Spleen (tissue), 7 donors: Measurements from ENCODE around the gene FAM83G.

Experiments
- POLR2A ChIP-seq, 3 donors: fragments of 450-650 bp; IDR thresholded peaks; one replicate each; pipeline ENCODE4 v1.5.1; 2017; ENCODE audit warnings: antibody characterized with exemption in 3 of 3, mild to moderate bottlenecking in 1 of 3
- POLR2AphosphoS5 ChIP-seq, 3 donors: sonication (generic); formaldehyde crosslinking; IDR thresholded peaks; one replicate each; pipeline ENCODE4 v1.5.1; 2017; ENCODE audit warnings: antibody characterized with exemption in 3 of 3
- TF ChIP-seq, protein P1 (sequence below), 11 experiments: fragments of 200-600 bp in 7 of 11; fragments of 450-650 bp in 4 of 11; sonication (generic) in 4 of 11; IDR thresholded peaks in 8 of 11; conservative IDR thresholded peaks in 3 of 11; 1 replicate in 7 of 11; 2 replicates in 4 of 11; pipeline versions ENCODE4 v1.4.0 to v1.8.0; 2016 to 2021; ENCODE audit warnings: antibody characterized with exemption in 11 of 11, inconsistent platforms in 4 of 11, mild to moderate bottlenecking in 1 of 11
- donor health status: DM: no; HTN: no; CAD: no; lungs with moderate emphysema.
- donor health status: DM: no; HTN: no; CAD: no.
- donor health status: DM: no; HTN: no; CAD: no.

DNA sequence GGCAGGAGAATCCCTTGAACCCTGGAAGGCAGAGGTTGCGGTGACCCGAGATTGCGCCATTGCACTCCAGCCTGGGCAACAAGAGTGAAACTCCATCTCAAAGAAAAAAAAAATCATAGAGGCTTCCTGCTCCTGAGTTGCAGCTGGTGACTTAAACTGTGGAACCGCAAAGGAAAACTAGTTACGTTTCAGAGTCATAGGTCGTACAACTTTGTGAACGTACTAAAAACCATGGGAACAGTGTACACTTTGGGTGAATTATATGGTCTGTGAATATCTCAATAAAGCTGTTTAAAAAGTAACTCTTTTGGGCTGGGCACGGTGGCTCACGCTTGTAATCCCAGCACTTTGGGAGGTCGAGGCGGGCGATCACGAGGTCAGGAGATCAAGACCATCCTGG lies 29.0 kb downstream of the FAM83G start:
- TF ChIP-seq POLR2AphosphoS5 (IDR thresholded peaks at IDR 0.05) (no peak), POLR2A (IDR thresholded peaks at IDR 0.05) (no peak)
- TF ChIP-seq, protein P1, sequence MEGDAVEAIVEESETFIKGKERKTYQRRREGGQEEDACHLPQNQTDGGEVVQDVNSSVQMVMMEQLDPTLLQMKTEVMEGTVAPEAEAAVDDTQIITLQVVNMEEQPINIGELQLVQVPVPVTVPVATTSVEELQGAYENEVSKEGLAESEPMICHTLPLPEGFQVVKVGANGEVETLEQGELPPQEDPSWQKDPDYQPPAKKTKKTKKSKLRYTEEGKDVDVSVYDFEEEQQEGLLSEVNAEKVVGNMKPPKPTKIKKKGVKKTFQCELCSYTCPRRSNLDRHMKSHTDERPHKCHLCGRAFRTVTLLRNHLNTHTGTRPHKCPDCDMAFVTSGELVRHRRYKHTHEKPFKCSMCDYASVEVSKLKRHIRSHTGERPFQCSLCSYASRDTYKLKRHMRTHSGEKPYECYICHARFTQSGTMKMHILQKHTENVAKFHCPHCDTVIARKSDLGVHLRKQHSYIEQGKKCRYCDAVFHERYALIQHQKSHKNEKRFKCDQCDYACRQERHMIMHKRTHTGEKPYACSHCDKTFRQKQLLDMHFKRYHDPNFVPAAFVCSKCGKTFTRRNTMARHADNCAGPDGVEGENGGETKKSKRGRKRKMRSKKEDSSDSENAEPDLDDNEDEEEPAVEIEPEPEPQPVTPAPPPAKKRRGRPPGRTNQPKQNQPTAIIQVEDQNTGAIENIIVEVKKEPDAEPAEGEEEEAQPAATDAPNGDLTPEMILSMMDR (IDR thresholded peaks at IDR 0.05 in 8 of 11, conservative IDR thresholded peaks at IDR 0.05 in 3 of 11), result no peak
